ENCODE measurements around the gene CCSER1.

Gene CCSER1

DNA sequence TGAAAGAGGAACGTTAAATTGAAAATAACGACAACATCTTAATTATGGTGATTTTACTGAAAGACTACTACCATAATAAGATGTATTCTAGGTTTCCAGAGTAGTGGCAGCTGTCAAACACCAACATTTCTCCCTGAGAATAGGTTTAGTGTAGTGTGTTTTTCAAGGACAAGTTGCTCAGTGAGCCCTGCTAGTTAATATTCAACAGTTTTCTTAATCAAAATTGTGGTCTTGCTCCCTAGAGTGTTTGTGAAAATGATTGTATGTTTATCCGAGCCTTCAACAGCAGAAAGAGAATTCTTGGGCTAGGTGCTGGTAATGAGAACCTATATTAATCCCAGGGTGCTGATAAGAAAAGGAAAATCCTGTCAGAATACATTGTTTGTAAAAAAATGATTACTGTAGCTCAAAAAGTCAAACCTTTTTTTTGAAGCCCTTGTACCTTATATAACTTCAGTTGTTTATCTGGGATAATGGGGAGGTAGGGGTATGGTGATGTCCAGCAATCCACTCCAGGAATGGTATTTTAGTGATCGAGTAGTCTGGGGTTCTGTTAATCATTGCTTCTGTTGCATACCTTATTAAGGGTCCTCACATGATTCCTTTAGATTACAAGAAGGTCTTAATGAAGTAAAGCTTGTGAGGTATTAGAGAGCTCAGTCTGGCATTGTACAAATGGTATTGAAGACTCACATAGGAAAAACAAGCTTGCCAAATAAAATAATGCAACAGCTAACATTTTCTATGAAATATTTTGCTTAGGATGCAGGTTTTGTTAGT, 110.7 kb downstream of the CCSER1 start:
- ChIA-PET POLR2A (no interaction called here), CTCF (no interaction called here)
- no peak for DNase-seq (ENCODE audit: extremely low spot score)
- TF ChIP-seq, protein P1, sequence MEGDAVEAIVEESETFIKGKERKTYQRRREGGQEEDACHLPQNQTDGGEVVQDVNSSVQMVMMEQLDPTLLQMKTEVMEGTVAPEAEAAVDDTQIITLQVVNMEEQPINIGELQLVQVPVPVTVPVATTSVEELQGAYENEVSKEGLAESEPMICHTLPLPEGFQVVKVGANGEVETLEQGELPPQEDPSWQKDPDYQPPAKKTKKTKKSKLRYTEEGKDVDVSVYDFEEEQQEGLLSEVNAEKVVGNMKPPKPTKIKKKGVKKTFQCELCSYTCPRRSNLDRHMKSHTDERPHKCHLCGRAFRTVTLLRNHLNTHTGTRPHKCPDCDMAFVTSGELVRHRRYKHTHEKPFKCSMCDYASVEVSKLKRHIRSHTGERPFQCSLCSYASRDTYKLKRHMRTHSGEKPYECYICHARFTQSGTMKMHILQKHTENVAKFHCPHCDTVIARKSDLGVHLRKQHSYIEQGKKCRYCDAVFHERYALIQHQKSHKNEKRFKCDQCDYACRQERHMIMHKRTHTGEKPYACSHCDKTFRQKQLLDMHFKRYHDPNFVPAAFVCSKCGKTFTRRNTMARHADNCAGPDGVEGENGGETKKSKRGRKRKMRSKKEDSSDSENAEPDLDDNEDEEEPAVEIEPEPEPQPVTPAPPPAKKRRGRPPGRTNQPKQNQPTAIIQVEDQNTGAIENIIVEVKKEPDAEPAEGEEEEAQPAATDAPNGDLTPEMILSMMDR (IDR thresholded peaks at IDR 0.05; ENCODE audit: control extremely low read depth, extremely low read depth, low read depth, missing control alignments) = no peak

DNA sequence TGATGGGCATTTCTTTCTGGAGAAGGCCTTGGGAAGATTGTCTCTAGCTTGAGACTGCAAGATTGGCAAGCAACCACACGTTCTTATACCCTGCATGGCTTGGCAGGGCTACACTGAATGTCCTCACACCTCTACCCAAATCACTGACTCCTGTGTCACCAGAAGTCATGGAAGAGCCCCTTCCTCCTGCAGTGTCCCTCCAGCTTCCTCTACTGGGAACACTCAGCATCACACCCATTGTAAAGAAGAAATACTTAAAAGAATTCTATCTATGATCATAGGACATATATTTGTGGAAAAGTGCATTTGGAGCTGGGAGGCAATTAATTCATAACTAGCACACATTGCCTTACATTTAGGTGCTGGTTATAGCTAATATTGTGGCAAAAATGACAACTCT, 113.1 kb downstream of the CCSER1 start:
- DNase-seq (ENCODE audit: extremely low spot score) = no peak
- ChIA-PET POLR2A (no interaction called here), CTCF (interaction anchor here (1.0 to 2.0 kb wide), 3 partner anchors 9 to 25 kb away, joined by 3 to 5 read pairs (median 4); no protein-coding TSS in a partner anchor)
- TF ChIP-seq, protein P1 (IDR thresholded peaks at IDR 0.05; ENCODE audit: control extremely low read depth, extremely low read depth, low read depth, missing control alignments) = no peak

DNA sequence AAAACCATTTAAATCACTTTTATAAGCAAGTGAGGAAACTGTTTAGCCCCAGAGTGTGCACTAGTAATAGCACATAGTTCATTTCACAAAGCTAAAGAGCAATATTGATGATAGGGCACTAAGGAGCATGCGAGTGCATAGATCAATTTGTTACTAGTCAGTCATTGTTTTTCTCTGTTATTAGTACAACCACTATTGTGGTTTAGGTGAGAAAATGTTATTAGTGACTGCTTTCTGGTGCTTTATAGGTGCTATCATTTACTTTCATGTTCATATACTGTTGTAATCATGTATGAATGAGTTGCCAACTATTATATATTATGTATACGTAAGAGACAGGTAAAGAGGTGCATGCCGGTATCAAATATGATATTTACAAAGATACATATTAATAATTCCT, 113.8 kb downstream of the CCSER1 start:
- CTCF ChIA-PET = interaction anchor here (1.0 to 2.0 kb wide), 3 partner anchors 8 to 24 kb away, joined by 3 to 5 read pairs (median 4); no protein-coding TSS in a partner anchor
- POLR2A ChIA-PET = no interaction called here
- DNase-seq (ENCODE audit: extremely low spot score) = no peak
- TF ChIP-seq, protein P1 (IDR thresholded peaks at IDR 0.05; ENCODE audit: control extremely low read depth, extremely low read depth, low read depth, missing control alignments) = no peak

DNA sequence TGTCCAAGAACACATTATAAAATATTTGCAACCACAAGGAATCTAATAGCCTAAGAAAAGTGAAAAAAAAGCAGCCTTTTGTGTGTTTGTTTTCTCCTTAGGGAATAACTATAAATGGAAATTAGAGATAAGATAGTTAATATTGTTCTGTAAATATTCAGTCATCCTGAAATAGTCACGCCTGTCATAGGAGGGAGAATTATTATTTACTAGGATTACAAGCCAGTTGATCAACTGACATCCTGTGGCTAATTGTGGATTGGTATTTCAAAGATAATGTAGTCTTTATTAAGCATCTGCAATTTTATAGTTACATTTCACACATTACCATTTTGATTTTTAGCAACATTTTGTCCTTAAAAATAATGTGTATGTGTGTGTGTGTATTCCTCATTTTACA, 118.6 kb downstream of the CCSER1 start:
- TF ChIP-seq, protein P1 (IDR thresholded peaks at IDR 0.05; ENCODE audit: control extremely low read depth, extremely low read depth, low read depth, missing control alignments) = no peak
- POLR2A ChIA-PET = no interaction called here
- DNase-seq (ENCODE audit: extremely low spot score) = no peak
- CTCF ChIA-PET = interaction anchor here (1.3 kb wide), 1 partner anchor 13 kb away, joined by 5 read pairs; no protein-coding TSS in a partner anchor

DNA sequence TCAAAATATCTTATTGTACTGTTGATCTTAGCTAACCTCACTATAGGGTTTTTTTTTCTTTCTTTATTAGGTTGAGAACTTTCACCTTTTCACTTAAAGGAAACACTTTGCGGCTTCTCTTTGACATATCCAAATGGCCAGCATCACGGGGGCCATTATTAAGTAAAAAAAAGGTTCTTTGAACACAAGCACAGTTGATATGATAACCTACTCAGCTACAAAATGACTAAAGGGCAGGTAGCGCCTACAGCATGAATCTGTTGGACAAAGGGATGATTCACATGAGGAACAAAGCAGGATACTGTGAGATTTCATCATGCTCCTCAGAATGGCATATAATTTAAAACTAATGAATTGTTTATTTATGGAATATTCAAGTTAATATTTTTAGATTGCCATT, 119.6 kb downstream of the CCSER1 start:
- TF ChIP-seq, protein P1 (IDR thresholded peaks at IDR 0.05; ENCODE audit: control extremely low read depth, extremely low read depth, low read depth, missing control alignments) = no peak
- DNase-seq (ENCODE audit: extremely low spot score) = no peak
- POLR2A ChIA-PET = no interaction called here
- CTCF ChIA-PET = no interaction called here

DNA sequence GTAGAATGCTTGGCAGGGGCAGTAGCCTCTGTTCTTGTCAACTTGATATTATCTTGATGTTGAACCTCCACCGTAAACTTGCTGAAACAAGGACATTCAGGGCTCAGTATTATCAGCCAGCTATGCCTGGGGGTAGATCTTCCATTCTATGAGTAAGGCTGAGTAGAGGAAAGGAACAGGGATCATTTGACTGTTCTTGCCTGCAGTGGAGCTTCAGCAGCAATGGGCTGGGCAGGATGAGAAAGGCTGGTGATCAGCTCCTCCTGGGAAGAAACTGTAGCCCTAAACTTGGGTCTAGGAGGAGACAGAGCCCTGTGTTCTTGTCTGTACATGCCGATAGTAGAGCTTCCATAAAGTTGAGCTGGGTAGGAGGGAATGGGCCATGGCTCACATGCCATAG, 127.2 kb downstream of the CCSER1 start:
- no peak for DNase-seq (ENCODE audit: extremely low spot score)
- ChIA-PET POLR2A (no interaction called here), CTCF (interaction anchor here (1.4 to 1.5 kb wide), 2 partner anchors 14 to 15 kb away, joined by 3 to 5 read pairs; no protein-coding TSS in a partner anchor)
- TF ChIP-seq, protein P1 (IDR thresholded peaks at IDR 0.05; ENCODE audit: control extremely low read depth, extremely low read depth, low read depth, missing control alignments) = no peak
